ENCODE results near the gene FAIM2.

FAIM2 gene

GRCh38 chr12:49929581-49929980 lies 25.9 kb upstream of the FAIM2 start:
- H3K9me3 Mint-ChIP-seq = no peaks in the 10 kb centered on the region
- no peak overlapping the region for H3K27ac Mint-ChIP-seq
- peak; percentile 22 for DNase-seq
- no peaks in the 10 kb centered on the region for H3K36me3 Mint-ChIP-seq (ENCODE audit: low read depth)
- no peak overlapping the region for H3K4me3 Mint-ChIP-seq
- H3K4me1 Mint-ChIP-seq (ENCODE audit: low read depth) = peaks cover 13% of the 10 kb centered on the region
- H3K27me3 Mint-ChIP-seq = no peaks in the 10 kb centered on the region

GRCh38 chr12:49928471-49928870 lies 24.8 kb upstream of the FAIM2 start:
- Mint-ChIP-seq H3K36me3 (ENCODE audit: low read depth) (no peaks in the 10 kb centered on the region), H3K27me3 (no peaks in the 10 kb centered on the region), H3K27ac (no peak overlapping the region), H3K4me3 (no peak overlapping the region), H3K4me1 (ENCODE audit: low read depth) (peaks cover 13% of the 10 kb centered on the region), H3K9me3 (no peaks in the 10 kb centered on the region)
- peak; percentile 16 for DNase-seq

- Mint-ChIP-seq H3K27ac (no peak overlapping the region), H3K27me3 (no peaks in the 10 kb centered on the region), H3K9me3 (no peaks in the 10 kb centered on the region), H3K4me3 (no peak overlapping the region), H3K4me1 (ENCODE audit: low read depth) (peaks cover 4% of the 10 kb centered on the region), H3K36me3 (ENCODE audit: low read depth) (no peaks in the 10 kb centered on the region)
- DNase-seq = peak; percentile 5
Measured at GRCh38 chr12:49925433-49926204, 21.9 kb upstream of the FAIM2 start.

- Mint-ChIP-seq H3K4me3 (no peak overlapping the region), H3K27me3 (no peaks in the 10 kb centered on the region), H3K27ac (no peak overlapping the region), H3K9me3 (no peaks in the 10 kb centered on the region), H3K4me1 (ENCODE audit: low read depth) (peaks cover 2% of the 10 kb centered on the region), H3K36me3 (ENCODE audit: low read depth) (no peaks in the 10 kb centered on the region)
- DNase-seq = peak; percentile 7
Measured at GRCh38 chr12:49924628-49925246, 21.0 kb upstream of the FAIM2 start.

GRCh38 chr12:49923880-49924556 lies 20.3 kb upstream of the FAIM2 start:
- Mint-ChIP-seq H3K36me3 (ENCODE audit: low read depth) (no peaks in the 10 kb centered on the region), H3K27me3 (no peaks in the 10 kb centered on the region), H3K27ac (no peak overlapping the region), H3K4me3 (no peak overlapping the region), H3K4me1 (ENCODE audit: low read depth) (peaks cover 2% of the 10 kb centered on the region), H3K9me3 (no peaks in the 10 kb centered on the region)
- DNase-seq = peak; percentile 5

- Mint-ChIP-seq H3K4me1 (ENCODE audit: low read depth) (peaks cover 2% of the 10 kb centered on the region), H3K9me3 (no peaks in the 10 kb centered on the region), H3K27ac (no peak overlapping the region), H3K36me3 (ENCODE audit: low read depth) (no peaks in the 10 kb centered on the region), H3K27me3 (no peaks in the 10 kb centered on the region), H3K4me3 (no peak overlapping the region)
- DNase-seq = no peak
Measured at GRCh38 chr12:49923035-49923644, 19.4 kb upstream of the FAIM2 start.

- no peak overlapping the region for H3K27ac Mint-ChIP-seq
- no peaks in the 10 kb centered on the region for H3K9me3 Mint-ChIP-seq
- no peaks in the 10 kb centered on the region for H3K27me3 Mint-ChIP-seq
- H3K4me1 Mint-ChIP-seq (ENCODE audit: low read depth) = peaks cover 2% of the 10 kb centered on the region
- DNase-seq = no peak
- H3K36me3 Mint-ChIP-seq (ENCODE audit: low read depth) = no peaks in the 10 kb centered on the region
- no peak overlapping the region for H3K4me3 Mint-ChIP-seq
Measured at GRCh38 chr12:49922349-49923034, 18.8 kb upstream of the FAIM2 start.

GRCh38 chr12:49921936-49922335 lies 18.2 kb upstream of the FAIM2 start:
- no peaks in the 10 kb centered on the region for H3K36me3 Mint-ChIP-seq (ENCODE audit: low read depth)
- H3K4me1 Mint-ChIP-seq (ENCODE audit: low read depth) = peaks cover 2% of the 10 kb centered on the region
- H3K27ac Mint-ChIP-seq = no peak overlapping the region
- H3K27me3 Mint-ChIP-seq = peaks cover 4% of the 10 kb centered on the region
- no peak overlapping the region for H3K4me3 Mint-ChIP-seq
- no peaks in the 10 kb centered on the region for H3K9me3 Mint-ChIP-seq
- peak; percentile 26 for DNase-seq

GRCh38 chr12:49921299-49921698 lies 17.6 kb upstream of the FAIM2 start:
- Mint-ChIP-seq H3K36me3 (ENCODE audit: low read depth) (no peaks in the 10 kb centered on the region), H3K4me3 (no peak overlapping the region), H3K27me3 (peaks cover 5% of the 10 kb centered on the region), H3K4me1 (ENCODE audit: low read depth) (peaks cover 2% of the 10 kb centered on the region), H3K27ac (no peak overlapping the region), H3K9me3 (no peaks in the 10 kb centered on the region)
- no peak for DNase-seq

- Mint-ChIP-seq H3K4me3 (no peak overlapping the region), H3K36me3 (ENCODE audit: low read depth) (no peaks in the 10 kb centered on the region), H3K27me3 (peaks cover 5% of the 10 kb centered on the region), H3K4me1 (ENCODE audit: low read depth) (no peaks in the 10 kb centered on the region), H3K9me3 (no peaks in the 10 kb centered on the region), H3K27ac (no peak overlapping the region)
- no peak for DNase-seq
Measured at GRCh38 chr12:49920915-49921286, 17.2 kb upstream of the FAIM2 start.

- Mint-ChIP-seq H3K9me3 (no peaks in the 10 kb centered on the region), H3K36me3 (ENCODE audit: low read depth) (no peaks in the 10 kb centered on the region), H3K4me1 (ENCODE audit: low read depth) (no peaks in the 10 kb centered on the region)
Measured at GRCh38 chr12:49920241-49920914, 16.7 kb upstream of the FAIM2 start.

GRCh38 chr12:49917788-49918173 lies 14.1 kb upstream of the FAIM2 start:
- Mint-ChIP-seq H3K36me3 (ENCODE audit: low read depth) (no peaks in the 10 kb centered on the region), H3K9me3 (no peaks in the 10 kb centered on the region), H3K27ac (no peak overlapping the region), H3K4me1 (ENCODE audit: low read depth) (no peaks in the 10 kb centered on the region), H3K27me3 (peaks cover 8% of the 10 kb centered on the region), H3K4me3 (no peak overlapping the region)
- no peak for DNase-seq

More at GRCh38 chr12:49920241-49920914, 16.7 kb upstream of the FAIM2 start:
- DNase-seq = no peak
- no peak overlapping the region for H3K27ac Mint-ChIP-seq
- H3K4me3 Mint-ChIP-seq = no peak overlapping the region
- peaks cover 5% of the 10 kb centered on the region for H3K27me3 Mint-ChIP-seq

- Mint-ChIP-seq H3K27me3 (peaks cover 8% of the 10 kb centered on the region), H3K27ac (no peak overlapping the region), H3K9me3 (no peaks in the 10 kb centered on the region), H3K4me1 (ENCODE audit: low read depth) (no peaks in the 10 kb centered on the region), H3K4me3 (no peak overlapping the region), H3K36me3 (ENCODE audit: low read depth) (no peaks in the 10 kb centered on the region)
- DNase-seq = no peak
Measured at GRCh38 chr12:49917166-49917787, 13.6 kb upstream of the FAIM2 start.
